GM10847 (cell line): ENCODE data around the gene NR2E3.

ENCODE experiments used
- POLR2A ChIP-seq: IDR thresholded peaks from 2 replicates; pipeline ENCODE4 v1.6.1; 2011; ENCODE audit not compliant: insufficient read length; ENCODE audit errors: extremely low read depth

NR2E3 gene

DNA sequence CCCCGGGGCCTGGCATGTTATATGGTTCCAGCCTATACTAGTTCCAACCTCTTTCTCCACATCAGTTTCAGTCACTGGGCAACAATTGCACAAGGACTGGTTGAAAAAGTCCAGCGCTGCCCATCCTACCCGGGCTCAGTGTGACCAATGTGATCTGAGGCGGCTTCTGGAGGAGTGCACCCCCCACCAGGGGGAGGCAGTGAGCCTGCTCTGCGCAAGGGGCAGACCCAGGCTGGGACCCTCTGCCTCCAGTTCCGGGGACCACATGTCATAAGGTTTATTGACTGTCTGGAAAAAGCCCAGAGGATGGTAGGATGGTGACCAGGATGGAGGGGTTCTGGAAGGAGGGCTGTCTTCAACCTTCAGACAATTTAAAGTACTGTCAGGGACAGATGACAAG is 25.6 kb upstream of the NR2E3 start:
- no peak for TF ChIP-seq POLR2A

GRCh38 chr15:71785996-71786395 is 24.4 kb upstream of the NR2E3 start:
- TF ChIP-seq POLR2A: no peak

DNA sequence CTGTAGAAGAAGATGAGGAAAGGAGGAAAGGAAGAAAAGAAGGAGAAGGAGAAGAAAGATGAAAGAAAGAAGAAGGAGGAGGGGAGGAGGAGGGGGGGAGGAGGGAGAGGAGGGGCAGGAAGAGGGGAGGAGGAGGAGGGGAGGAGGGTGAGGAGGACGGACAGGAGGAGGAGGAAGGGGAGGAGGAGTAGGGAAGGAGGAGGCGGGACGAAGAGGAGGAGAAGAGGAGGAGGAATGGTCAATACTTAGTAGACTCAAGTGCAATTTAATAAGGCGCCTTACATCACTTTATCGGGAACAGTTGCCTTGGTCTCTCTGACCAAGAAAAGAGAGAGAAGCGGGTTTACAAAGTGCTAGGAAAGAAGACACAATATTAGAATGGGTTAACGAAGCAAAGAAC is 23.7 kb upstream of the NR2E3 start:
- no peak for TF ChIP-seq POLR2A

DNA sequence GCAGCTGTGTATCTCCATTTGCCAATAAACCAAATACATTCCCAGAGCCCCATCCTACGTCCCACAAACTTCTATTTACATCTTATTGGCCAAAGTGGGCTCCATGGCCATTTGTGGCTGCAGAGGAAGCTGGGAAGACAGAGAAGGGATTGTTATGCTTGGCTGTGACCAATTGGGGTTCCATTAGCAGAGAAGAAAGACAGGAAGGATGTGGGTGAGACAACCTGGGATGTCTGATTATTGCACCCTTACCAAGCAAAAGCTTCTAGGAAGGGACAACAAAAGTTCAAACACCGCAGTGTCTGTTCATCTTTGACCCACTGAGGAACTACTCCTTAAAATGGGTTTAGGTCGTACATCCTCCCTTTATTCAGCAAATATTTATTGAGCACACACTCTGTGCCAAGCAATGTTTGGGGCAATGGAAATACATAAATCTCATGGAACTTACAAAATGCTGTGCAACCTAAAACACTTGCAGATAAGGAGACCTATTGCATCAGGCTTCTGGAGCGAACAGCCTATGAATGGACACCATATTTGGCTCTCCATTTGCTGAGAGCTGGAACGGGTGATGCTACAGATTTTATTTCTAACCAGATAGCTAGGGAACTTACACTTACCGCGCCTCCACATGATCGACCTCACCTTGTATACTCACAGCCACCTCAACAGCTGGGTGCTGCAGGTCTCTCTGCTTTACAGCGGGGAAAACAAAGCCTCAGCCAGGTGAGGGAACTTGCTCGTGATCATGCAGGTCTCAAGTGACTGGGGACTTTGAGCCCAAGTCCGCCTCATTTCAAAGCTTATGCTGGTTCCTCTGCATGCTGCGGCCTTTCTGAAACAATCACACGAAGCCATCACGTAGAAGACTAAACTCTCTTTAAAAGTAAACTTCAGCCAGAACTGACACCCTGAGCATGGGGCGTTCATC is 21.4 kb upstream of the NR2E3 start:
- no peak for TF ChIP-seq POLR2A

DNA sequence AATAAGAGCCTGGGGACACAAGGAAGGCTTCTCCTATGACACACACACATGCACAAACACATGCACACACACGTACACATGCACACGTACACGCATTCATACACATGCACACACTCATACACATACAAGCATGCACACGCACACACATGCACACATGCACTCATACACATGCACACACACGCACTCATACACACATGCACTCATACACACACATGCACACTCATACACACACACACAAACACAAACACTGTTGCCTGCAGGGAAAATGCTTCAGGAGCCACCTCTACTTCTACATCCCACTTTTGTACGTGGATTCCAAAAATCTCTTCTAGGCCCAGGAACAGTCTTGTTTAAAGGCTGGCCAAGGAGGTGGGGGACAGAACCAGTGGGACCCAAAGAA is 20.7 kb upstream of the NR2E3 start:
- no peak for TF ChIP-seq POLR2A

GRCh38 chr15:71790081-71790480 is 20.3 kb upstream of the NR2E3 start:
- TF ChIP-seq POLR2A: no peak

DNA sequence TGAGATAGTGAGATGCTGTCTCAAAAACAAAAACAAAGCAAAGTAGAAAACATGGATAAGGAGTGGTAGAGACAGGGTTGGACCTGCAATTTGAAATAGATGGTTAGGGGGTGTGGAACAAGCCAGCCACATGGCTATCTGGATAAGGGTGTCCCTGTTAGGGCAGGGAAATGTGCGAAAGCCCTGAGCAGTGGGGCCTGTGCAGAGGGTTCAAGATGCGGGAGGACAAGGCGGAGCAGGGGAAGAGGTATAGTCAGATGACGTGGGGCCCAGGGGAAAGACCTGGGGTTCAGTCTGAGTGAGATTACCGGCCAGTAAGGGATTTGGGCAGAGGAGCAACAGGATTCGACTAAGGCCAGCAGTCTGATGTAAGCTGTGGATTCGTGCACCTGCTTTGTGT is 18.4 kb upstream of the NR2E3 start:
- TF ChIP-seq POLR2A: no peak

DNA sequence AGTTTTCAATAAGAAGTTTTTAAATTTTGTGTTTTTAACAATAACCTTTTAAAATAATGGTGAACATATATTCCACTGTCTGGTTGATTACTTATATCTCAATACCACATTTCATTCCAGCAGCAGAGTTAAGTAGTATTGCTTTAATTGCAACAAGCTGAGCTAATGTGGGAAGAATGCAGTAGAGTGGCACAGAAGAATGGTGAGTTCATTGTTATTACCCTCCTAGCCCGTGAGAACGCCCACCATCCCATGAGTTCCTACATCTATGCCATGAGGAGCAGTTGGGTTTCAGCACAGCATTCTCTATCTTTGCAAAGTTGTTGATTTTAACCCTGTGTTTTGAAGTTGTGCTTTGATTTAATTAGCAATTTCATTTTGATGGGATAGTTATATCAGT is 17.8 kb upstream of the NR2E3 start:
- TF ChIP-seq POLR2A: no peak

GRCh38 chr15:71798641-71799040 is 11.7 kb upstream of the NR2E3 start:
- TF ChIP-seq POLR2A: no peak

- no peak for TF ChIP-seq POLR2A
These were observed 10.2 kb upstream of the NR2E3 start for GRCh38 chr15:71800190-71800589.

DNA sequence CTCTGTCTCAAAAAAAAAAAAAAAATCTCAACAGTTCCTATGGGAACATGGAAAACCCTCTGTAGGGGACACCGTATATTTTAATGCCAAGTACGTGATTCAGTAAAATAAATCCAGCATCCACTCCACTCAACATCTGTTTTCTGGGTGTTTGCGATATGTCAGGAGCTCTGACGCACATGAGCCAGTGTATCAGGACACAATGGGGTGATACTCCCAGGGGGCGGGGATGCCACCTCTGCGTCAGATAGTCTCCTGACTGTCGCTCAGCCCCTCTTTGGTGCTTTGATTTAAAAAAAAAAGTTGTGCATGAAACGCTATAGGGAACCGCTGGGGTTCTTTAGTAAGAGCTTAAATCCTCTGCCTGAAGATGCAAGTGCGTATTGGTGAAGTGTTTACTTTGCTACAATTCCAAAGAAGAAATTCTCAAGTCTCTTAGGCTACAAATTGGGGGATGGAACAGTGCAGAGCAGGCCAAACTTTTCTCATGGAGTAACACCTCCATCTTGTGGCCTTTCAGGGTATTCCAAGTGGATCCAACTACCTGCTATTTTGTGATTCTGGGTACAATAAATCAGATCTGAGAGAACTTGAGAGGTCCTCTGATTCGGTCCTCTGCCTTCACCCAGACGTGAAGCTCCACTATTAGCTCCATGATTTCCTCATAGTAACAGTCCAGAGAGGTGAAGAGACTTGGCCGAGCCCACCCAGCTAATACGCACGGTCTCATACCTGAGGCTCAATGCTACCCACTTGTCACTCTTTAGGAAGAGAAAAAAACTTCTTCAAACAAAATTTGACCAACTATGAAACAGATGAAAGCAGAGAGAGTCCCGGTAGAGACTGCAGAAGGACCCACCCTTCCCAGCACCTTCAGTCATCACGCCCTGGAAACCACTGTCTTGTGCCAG is 9.3 kb upstream of the NR2E3 start:
- TF ChIP-seq POLR2A: no peak

- TF ChIP-seq POLR2A: no peak
These were observed 8.3 kb upstream of the NR2E3 start for GRCh38 chr15:71801935-71802655.

DNA sequence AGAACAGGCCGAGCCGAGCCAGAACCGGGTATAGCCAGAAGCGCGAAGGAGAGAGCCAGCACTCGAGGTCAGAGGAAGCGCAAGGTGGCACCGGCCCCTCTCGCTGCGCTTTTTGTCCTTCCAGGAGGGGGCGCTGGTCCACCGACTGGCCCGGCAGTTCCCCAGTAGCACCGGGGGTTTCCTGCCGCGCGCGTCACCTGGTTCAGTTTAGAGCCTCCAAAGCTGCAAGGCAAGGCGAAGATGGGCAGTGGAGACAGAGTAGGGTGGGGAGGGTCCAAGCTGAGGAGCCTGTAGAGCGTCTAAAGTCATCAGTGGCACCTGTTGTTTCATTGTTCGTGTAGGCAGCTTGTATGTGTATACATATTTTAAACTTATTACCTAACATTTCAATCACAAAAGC is 7.6 kb upstream of the NR2E3 start:
- no peak for TF ChIP-seq POLR2A

GRCh38 chr15:71804226-71804625 is 6.1 kb upstream of the NR2E3 start:
- no peak for TF ChIP-seq POLR2A
